Dendritic cell treated with granulocyte-macrophage colony-stimulating factor and Interleukin-4, amounts not matched to agents 40 ng/mL and 50 ng/mL, for 4 days (primary cell): ENCODE results near the gene SF3A2.

Experiments used
- H3K27ac Mint-ChIP-seq: one replicate; pipeline ENCODE4 v1.8.0; 2022; ENCODE audit warnings: mild to moderate bottlenecking, mixed read lengths
- H3K27me3 Mint-ChIP-seq: one replicate; pipeline ENCODE4 v1.8.0; 2022; ENCODE audit warnings: mild to moderate bottlenecking, mixed read lengths
- H3K36me3 Mint-ChIP-seq: one replicate; pipeline ENCODE4 v1.8.0; 2022; ENCODE audit warnings: low read depth, mixed read lengths
- H3K4me1 Mint-ChIP-seq: one replicate; pipeline ENCODE4 v1.8.0; 2022; ENCODE audit warnings: low read depth, mixed read lengths
- H3K4me3 Mint-ChIP-seq: one replicate; pipeline ENCODE4 v1.8.0; 2022; ENCODE audit warnings: mild to moderate bottlenecking, moderate library complexity, mixed read lengths
- H3K9me3 Mint-ChIP-seq: one replicate; pipeline ENCODE4 v1.8.0; 2022; ENCODE audit warnings: mixed read lengths
- intact Hi-C: fragments of 100-400 bp; cut with micrococcal nuclease; formaldehyde crosslinking; loops from one replicate; pipeline ENCODE4 v1.15.0; 2022

The SF3A2 gene

DNA sequence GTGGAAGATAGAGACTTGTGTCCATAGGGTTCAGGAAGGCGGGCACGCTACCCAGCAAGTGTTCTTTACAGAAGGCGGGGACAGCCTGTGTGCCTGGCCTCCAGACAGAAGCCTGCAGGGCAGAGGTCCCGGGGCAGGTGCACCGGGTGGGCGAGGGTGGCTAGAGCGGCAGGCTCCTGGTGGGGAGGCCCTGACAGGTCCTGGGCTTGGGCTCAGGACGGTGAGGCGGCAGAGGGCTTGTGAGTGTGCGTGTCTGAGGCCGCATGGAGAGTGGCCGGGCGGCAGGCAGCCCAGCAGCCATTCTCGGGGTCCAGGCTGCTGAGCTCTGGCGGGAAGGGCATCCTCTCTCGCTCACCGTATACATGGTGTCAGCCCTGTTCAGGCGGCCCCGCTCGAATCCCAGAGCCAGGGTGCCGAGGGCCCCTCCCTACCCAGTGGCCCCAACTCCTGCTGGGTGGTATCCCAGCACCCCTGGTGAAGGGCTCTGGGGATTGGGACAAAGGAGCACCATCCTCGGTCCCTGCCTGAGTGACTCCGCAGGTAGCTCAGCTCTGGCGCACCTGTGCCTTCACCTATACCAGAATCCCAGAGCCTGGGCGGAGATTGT, 9.5 kb downstream of the SF3A2 start:
- Mint-ChIP-seq H3K9me3 (no peaks in the 10 kb centered on the region), H3K36me3 (peaks cover 79% of the 10 kb centered on the region), H3K4me3 (no peak overlapping the region), H3K27me3 (peaks cover 31% of the 10 kb centered on the region), H3K4me1 (peaks cover 27% of the 10 kb centered on the region), H3K27ac (no peak overlapping the region)
- intact Hi-C loops = no loop called here

DNA sequence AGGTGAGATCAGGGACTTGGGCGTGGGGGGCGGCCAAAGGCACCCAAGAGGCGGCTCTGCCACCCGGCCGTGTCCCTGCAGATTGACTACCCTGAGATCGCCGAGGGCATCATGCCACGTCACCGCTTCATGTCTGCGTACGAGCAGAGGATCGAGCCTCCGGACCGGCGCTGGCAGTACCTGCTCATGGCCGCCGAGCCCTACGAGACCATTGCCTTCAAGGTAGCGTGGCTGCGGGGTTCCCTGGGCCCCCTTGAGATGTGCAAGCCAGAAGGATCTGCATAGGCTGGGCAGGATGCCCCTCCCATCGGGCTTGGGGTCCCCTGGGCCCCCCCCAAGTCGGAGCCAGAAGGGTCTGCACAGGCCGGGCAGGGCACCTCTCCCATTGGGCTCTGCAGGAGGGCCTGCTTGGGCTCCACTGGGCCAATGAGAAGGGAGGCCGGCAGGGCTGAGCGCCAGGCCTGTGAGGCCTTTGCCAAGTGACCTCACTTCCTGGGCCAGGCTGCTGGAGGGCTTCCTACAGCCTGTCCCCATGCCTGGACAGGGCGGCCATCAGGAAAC, 10.3 kb downstream of the SF3A2 start:
- Mint-ChIP-seq H3K4me3 (no peak overlapping the region), H3K9me3 (no peaks in the 10 kb centered on the region), H3K4me1 (peaks cover 24% of the 10 kb centered on the region), H3K36me3 (peaks cover 73% of the 10 kb centered on the region), H3K27ac (no peak overlapping the region), H3K27me3 (peaks cover 35% of the 10 kb centered on the region)
- intact Hi-C loops = no loop called here

GRCh38 chr19:2247433-2248101, 10.9 kb downstream of the SF3A2 start:
- Mint-ChIP-seq H3K4me1 (peaks cover 25% of the 10 kb centered on the region), H3K4me3 (no peak overlapping the region), H3K27me3 (peaks cover 42% of the 10 kb centered on the region), H3K36me3 (peaks cover 66% of the 10 kb centered on the region), H3K27ac (no peak overlapping the region), H3K9me3 (no peaks in the 10 kb centered on the region)
- intact Hi-C loops = no loop called here

- Mint-ChIP-seq H3K36me3 (peaks cover 58% of the 10 kb centered on the region), H3K4me1 (peaks cover 31% of the 10 kb centered on the region), H3K4me3 (no peak overlapping the region), H3K27me3 (peaks cover 50% of the 10 kb centered on the region), H3K9me3 (no peaks in the 10 kb centered on the region), H3K27ac (no peak overlapping the region)
- intact Hi-C loops = no loop called here
Measured at GRCh38 chr19:2248136-2249009, 11.7 kb downstream of the SF3A2 start.

- intact Hi-C loops = no loop called here
- H3K27me3 Mint-ChIP-seq = peaks cover 58% of the 10 kb centered on the region
- peaks cover 50% of the 10 kb centered on the region for H3K36me3 Mint-ChIP-seq
- H3K4me3 Mint-ChIP-seq = no peak within 1 kb of the TSS
- no peak within 1 kb of the TSS for H3K27ac Mint-ChIP-seq
- H3K9me3 Mint-ChIP-seq = no peaks in the 10 kb centered on the region
- peaks cover 37% of the 10 kb centered on the region for H3K4me1 Mint-ChIP-seq
Measured at GRCh38 chr19:2249010-2249866, 12.6 kb downstream of the SF3A2 start, which contains the start of gene AMH. Gene AMH, plus strand, starts transcription at chr19:2249323. Its CDS starts 10 bp downstream, at chr19:2249333.

- Mint-ChIP-seq H3K27ac (no peak overlapping the region), H3K9me3 (no peaks in the 10 kb centered on the region), H3K4me1 (peaks cover 37% of the 10 kb centered on the region), H3K36me3 (peaks cover 41% of the 10 kb centered on the region), H3K27me3 (peaks cover 63% of the 10 kb centered on the region), H3K4me3 (no peak overlapping the region)
- intact Hi-C loops = no loop called here
Measured at GRCh38 chr19:2249880-2250765, 13.5 kb downstream of the SF3A2 start.

- no peaks in the 10 kb centered on the region for H3K9me3 Mint-ChIP-seq
- H3K4me3 Mint-ChIP-seq = no peak overlapping the region
- H3K27ac Mint-ChIP-seq = no peak overlapping the region
- H3K4me1 Mint-ChIP-seq = peaks cover 37% of the 10 kb centered on the region
- intact Hi-C loops = no loop called here
- peaks cover 35% of the 10 kb centered on the region for H3K36me3 Mint-ChIP-seq
- H3K27me3 Mint-ChIP-seq = peaks cover 69% of the 10 kb centered on the region
Measured at GRCh38 chr19:2250766-2251105, 14.1 kb downstream of the SF3A2 start.

- Mint-ChIP-seq H3K4me1 (peaks cover 37% of the 10 kb centered on the region), H3K36me3 (peaks cover 28% of the 10 kb centered on the region), H3K27ac (peak overlapping the region; percentile 51), H3K27me3 (peaks cover 71% of the 10 kb centered on the region), H3K9me3 (no peaks in the 10 kb centered on the region), H3K4me3 (peak overlapping the region; percentile 75)
- intact Hi-C loops = no loop called here
Measured at GRCh38 chr19:2251106-2252054, 14.8 kb downstream of the SF3A2 start.

DNA sequence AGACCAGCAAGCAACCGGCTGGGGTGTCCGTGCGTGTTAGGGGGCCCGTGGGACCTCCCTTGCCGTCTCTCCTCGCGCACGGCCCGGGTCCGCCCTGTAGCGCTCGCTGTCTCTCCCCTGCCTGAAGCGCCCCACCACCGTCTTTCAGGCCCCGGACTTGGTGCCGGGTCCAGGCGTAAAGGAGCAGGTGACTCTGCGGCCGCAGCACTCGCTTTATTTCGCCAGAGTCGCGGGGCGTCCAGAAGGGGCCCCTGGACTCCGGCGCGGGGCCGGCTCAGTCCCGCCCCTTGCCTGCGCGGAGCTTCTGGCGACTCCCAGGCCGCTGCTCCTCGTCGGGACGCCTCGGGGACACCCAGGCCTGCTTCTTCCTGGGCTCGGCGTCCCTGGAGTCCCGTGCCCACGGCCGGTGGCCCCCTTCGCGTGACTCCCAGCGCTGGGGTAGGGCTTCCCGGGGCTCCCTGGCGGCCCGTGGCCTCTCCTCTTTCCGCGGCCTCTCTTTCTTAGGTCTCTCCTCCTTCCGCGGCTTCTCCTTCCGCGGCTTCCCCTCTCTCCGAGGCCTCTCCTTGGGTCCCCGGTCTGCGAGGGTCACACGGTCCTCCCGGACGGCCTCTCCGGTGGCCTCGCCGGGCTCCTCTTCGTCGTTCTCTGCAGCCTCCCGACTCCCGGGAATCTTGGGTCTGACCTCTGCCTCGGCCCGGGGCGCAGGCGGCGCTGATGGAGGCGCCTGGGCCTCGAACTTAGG, 15.6 kb downstream of the SF3A2 start:
- H3K36me3 Mint-ChIP-seq = peaks cover 20% of the 10 kb centered on the region
- peaks cover 37% of the 10 kb centered on the region for H3K4me1 Mint-ChIP-seq
- H3K9me3 Mint-ChIP-seq = no peaks in the 10 kb centered on the region
- H3K27me3 Mint-ChIP-seq = peaks cover 73% of the 10 kb centered on the region
- peak overlapping the region; percentile 51 for H3K27ac Mint-ChIP-seq
- H3K4me3 Mint-ChIP-seq = peak overlapping the region; percentile 75
- intact Hi-C loops = no loop called here

- H3K4me1 Mint-ChIP-seq = peaks cover 37% of the 10 kb centered on the region
- peaks cover 15% of the 10 kb centered on the region for H3K36me3 Mint-ChIP-seq
- peak overlapping the region; percentile 51 for H3K27ac Mint-ChIP-seq
- H3K4me3 Mint-ChIP-seq = peak overlapping the region; percentile 75
- H3K27me3 Mint-ChIP-seq = peaks cover 69% of the 10 kb centered on the region
- no peaks in the 10 kb centered on the region for H3K9me3 Mint-ChIP-seq
- intact Hi-C loops = no loop called here
Measured at GRCh38 chr19:2252797-2253105, 16.1 kb downstream of the SF3A2 start.

GRCh38 chr19:2253106-2254063, 16.8 kb downstream of the SF3A2 start:
- H3K36me3 Mint-ChIP-seq = peaks cover 8% of the 10 kb centered on the region
- intact Hi-C loops = no loop called here
- H3K27ac Mint-ChIP-seq = no peak overlapping the region
- peak overlapping the region; percentile 75 for H3K4me3 Mint-ChIP-seq
- peaks cover 67% of the 10 kb centered on the region for H3K27me3 Mint-ChIP-seq
- peaks cover 37% of the 10 kb centered on the region for H3K4me1 Mint-ChIP-seq
- no peaks in the 10 kb centered on the region for H3K9me3 Mint-ChIP-seq
